CD4-positive, alpha-beta memory T cell (primary cell): ENCODE data around the gene MACIR. TPM values are rescaled to one million over a fixed set of nuclear protein-coding genes. Genes with fewer than 3 reads are reported as not detected.

Source experiments
- CTCF ChIA-PET: fragments of 350-600 bp; sonication (Branson Sonifier 250); formaldehyde crosslinking; loops from one replicate; lab custom pipeline; 2021; ENCODE audit warnings: inconsistent platforms; ENCODE audit not compliant: partially characterized antibody; lab: Charles Lee
- POLR2A ChIA-PET: fragments of 350-600 bp; sonication (Branson Sonifier 250); formaldehyde crosslinking; loops from one replicate; lab custom pipeline; 2021; ENCODE audit not compliant: partially characterized antibody; lab: Charles Lee
- DNase-seq, 5 donors: peaks; one replicate each; pipeline versions ENCODE4 v3.0.0 to v3.0.0-alpha.2; 2020 to 2022; ENCODE audit warnings: mixed read lengths in 1 of 5
- H3K27ac ChIP-seq: one replicate; pipeline ENCODE4 v1.7.0; 2013; ENCODE audit warnings: low read depth, low read length
- H3K27me3 ChIP-seq: 2 replicates; pipeline ENCODE4 v1.7.0; 2013; ENCODE audit warnings: mild to moderate bottlenecking, low read length, moderate library complexity; ENCODE audit not compliant: insufficient read depth
- H3K36me3 ChIP-seq: 2 replicates; pipeline ENCODE4 v1.7.0; 2013; ENCODE audit warnings: mild to moderate bottlenecking, low read length, moderate library complexity; ENCODE audit not compliant: insufficient read depth
- H3K4me1 ChIP-seq: 2 replicates; pipeline ENCODE4 v1.7.0; 2013; ENCODE audit warnings: mild to moderate bottlenecking, low read length, moderate library complexity; ENCODE audit not compliant: insufficient read depth
- H3K4me3 ChIP-seq, 2 donors: one replicate each; pipeline ENCODE4 v1.7.0; 2013; ENCODE audit warnings: low read length in 2 of 2, mild to moderate bottlenecking in 1 of 2
- H3K9me3 ChIP-seq, 2 donors: one replicate each; pipeline ENCODE4 v1.7.0; 2013; ENCODE audit warnings: low read length in 2 of 2, control low read depth in 1 of 2; ENCODE audit not compliant: control insufficient read depth in 1 of 2
- H3K27ac Mint-ChIP-seq, 7 donors: one replicate each; pipeline ENCODE4 v1.8.0; 2020 to 2021; ENCODE audit warnings: mixed read lengths in 7 of 7, mild to moderate bottlenecking in 6 of 7, inconsistent platforms in 3 of 7, moderate library complexity in 3 of 7
- H3K27me3 Mint-ChIP-seq, 2 donors: one replicate each; pipeline ENCODE4 v1.8.0; 2020 to 2021; ENCODE audit warnings: mixed read lengths in 2 of 2
- H3K36me3 Mint-ChIP-seq, 2 donors: one replicate each; pipeline ENCODE4 v1.8.0; 2020 to 2021; ENCODE audit warnings: mixed read lengths in 2 of 2, inconsistent platforms in 1 of 2, mild to moderate bottlenecking in 1 of 2
- H3K4me1 Mint-ChIP-seq, 4 donors: one replicate each; pipeline ENCODE4 v1.8.0; 2020 to 2021; ENCODE audit warnings: mixed read lengths in 4 of 4, mild to moderate bottlenecking in 1 of 4
- H3K4me3 Mint-ChIP-seq, 8 donors: one replicate each; pipeline ENCODE4 v1.8.0; 2020 to 2021; ENCODE audit warnings: mixed read lengths in 8 of 8, mild to moderate bottlenecking in 7 of 8, moderate library complexity in 6 of 8, inconsistent platforms in 3 of 8
- H3K9me3 Mint-ChIP-seq, 8 donors: one replicate each; pipeline ENCODE4 v1.8.0; 2020 to 2021; ENCODE audit warnings: mixed read lengths in 8 of 8, mild to moderate bottlenecking in 5 of 8, inconsistent platforms in 3 of 8, moderate library complexity in 1 of 8
- intact Hi-C: fragments of 100-400 bp; cut with micrococcal nuclease; formaldehyde crosslinking; loops from one replicate; pipeline ENCODE4 v1.15.1; 2023
- polyA plus RNA-seq, 2 donors: library from polyadenylated mRNA; unstranded; fragments of 300-500 nt; fragmentation: Illumina TruSeq; gene quantifications; one replicate each; pipeline ENCODE4 v1.2.3, GENCODE V29; 2021
- total RNA-seq, 2 experiments: library from RNA; stranded (reverse); gene quantifications; one replicate each; pipeline ENCODE4 v1.2.3, GENCODE V29; 2021

MACIR gene
- total and polyA plus RNA-seq, 4 experiments from 2014 or later, result 2.1 to 4.3 (median 3.2) TPM

DNA sequence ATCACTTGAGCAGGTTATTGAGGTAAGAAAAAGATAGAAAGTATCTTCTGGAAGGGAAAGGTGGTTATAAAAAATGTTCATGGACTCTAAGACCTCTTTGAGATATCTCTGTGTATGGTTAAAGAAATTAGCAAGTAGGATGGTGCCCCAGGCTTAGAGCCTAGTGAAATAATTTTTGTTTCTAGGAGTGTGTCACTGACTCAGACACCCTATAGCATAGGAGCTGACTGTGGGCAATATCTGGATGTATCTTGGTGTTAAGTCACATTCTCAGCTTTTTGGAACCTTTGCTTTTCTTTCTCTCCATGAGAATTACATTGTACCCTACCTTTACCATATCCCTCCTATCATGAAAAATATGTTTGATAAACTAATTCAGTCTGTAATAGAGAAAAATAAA lies 12.0 kb downstream of the MACIR start:
- no peaks in the 10 kb centered on the region for H3K9me3 Mint-ChIP-seq
- no peak for DNase-seq
- intact Hi-C loops, result no loop called here
- H3K4me1 Mint-ChIP-seq, result peaks cover 8 to 17% (median 14%) of the 10 kb centered on the region in 4 donors
- no peak overlapping the region for H3K27ac Mint-ChIP-seq
- H3K4me3 Mint-ChIP-seq, result no peak overlapping the region
- ChIA-PET CTCF (interaction anchor here (0.8 kb wide), 1 partner anchor 46 kb away, joined by 3 read pairs; no protein-coding TSS in a partner anchor), POLR2A (no interaction called here)
- Histone ChIP-seq H3K4me1 (no peaks in the 10 kb centered on the region), H3K27me3 (no peaks in the 10 kb centered on the region), H3K9me3 (no peaks in the 10 kb centered on the region), H3K4me3 (no peak overlapping the region), H3K27ac (no peak overlapping the region), H3K36me3 (no peaks in the 10 kb centered on the region)
- H3K27me3 Mint-ChIP-seq, result no peaks in the 10 kb centered on the region
- H3K36me3 Mint-ChIP-seq, result peaks cover 2 to 11% of the 10 kb centered on the region in 2 donors

DNA sequence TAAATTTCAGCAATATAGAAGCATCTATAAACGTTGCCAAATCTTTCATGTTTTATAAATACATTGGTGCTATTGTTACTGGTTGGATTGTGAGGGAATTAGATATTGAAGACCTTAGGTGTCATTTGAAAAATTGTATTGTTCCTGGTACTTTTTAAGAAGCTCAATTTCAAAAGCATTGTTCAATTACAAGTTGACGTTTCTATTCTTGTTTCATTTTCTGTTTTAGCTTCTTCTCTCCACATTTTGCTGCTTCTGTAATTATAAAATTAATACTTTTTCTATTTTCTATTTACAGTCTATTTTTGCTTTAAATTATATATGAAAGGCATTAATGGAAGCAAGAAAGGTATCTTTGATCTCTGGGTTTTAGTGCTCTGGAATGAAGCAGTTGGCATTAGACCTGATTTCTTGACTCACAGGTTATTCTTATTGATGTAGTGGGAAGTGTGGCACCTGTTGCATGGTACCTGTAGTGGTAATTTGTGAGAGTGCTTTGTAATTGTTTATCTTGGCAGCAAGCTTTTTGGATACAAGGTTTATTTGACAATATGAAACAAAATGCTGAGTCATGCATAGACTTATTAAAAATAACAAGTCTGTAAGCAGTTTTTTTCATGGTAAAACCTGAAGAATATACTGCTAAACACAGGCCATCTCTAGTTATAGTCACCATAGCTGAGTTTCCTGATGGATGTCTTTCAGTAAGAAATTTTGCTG lies 13.2 kb downstream of the MACIR start:
- Mint-ChIP-seq H3K9me3 (no peaks in the 10 kb centered on the region), H3K4me1 (peaks cover 8 to 17% (median 14%) of the 10 kb centered on the region in 4 donors), H3K4me3 (peak overlapping the region; percentile 9 to 69 (median 46)), H3K27ac (peak overlapping the region in 2 of 7 donors; percentile 25 to 29), H3K27me3 (no peaks in the 10 kb centered on the region), H3K36me3 (peaks cover 8 to 18% of the 10 kb centered on the region in 2 donors)
- intact Hi-C loops, result no loop called here
- no peak for DNase-seq
- H3K27ac ChIP-seq, result no peak overlapping the region
- no peak overlapping the region for H3K4me3 ChIP-seq
- ChIA-PET CTCF (interaction anchor here (0.6 kb wide), 1 partner anchor 8 kb away, joined by 3 read pairs; no protein-coding TSS in a partner anchor), POLR2A (no interaction called here)
- H3K36me3 ChIP-seq, result no peaks in the 10 kb centered on the region
- no peaks in the 10 kb centered on the region for H3K9me3 ChIP-seq
- H3K27me3 ChIP-seq, result no peaks in the 10 kb centered on the region
- no peaks in the 10 kb centered on the region for H3K4me1 ChIP-seq

- Mint-ChIP-seq H3K4me3 (no peak overlapping the region), H3K27ac (peak overlapping the region in 1 of 7 donors; percentile 6), H3K9me3 (no peaks in the 10 kb centered on the region), H3K27me3 (no peaks in the 10 kb centered on the region), H3K36me3 (peaks cover 10 to 18% of the 10 kb centered on the region in 2 donors), H3K4me1 (peaks cover 8 to 17% (median 14%) of the 10 kb centered on the region in 4 donors)
- CTCF ChIA-PET, result interaction anchor here (0.6 kb wide), 1 partner anchor 8 kb away, joined by 3 read pairs; no protein-coding TSS in a partner anchor
- Histone ChIP-seq H3K4me3 (no peak overlapping the region), H3K36me3 (no peaks in the 10 kb centered on the region), H3K27ac (no peak overlapping the region), H3K27me3 (no peaks in the 10 kb centered on the region), H3K4me1 (no peaks in the 10 kb centered on the region), H3K9me3 (no peaks in the 10 kb centered on the region)
- POLR2A ChIA-PET, result no interaction called here
- intact Hi-C loops, result no loop called here
- no peak for DNase-seq
Observed at GRCh38 chr5:103272377-103272776, 13.8 kb downstream of the MACIR start.

DNA sequence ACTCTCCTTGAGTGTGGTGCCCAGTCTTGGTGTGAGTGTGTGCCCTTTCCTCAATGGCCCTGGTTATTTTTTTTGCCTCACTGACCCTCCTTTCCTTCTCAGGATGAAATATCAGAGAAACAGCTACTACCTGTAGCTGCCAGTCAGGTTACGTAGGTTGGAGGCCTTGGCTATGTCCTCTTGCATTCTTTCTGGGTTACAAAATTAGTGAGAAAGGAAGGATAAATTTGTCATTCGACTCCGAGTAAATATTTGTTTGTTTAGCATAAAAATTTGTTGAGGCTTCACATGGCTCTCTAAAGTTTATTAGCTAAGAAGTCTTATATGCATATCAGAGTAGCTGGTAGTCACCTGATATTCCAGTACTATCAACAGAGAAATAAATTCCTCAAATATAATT lies 15.4 kb downstream of the MACIR start:
- no peak overlapping the region for H3K4me3 ChIP-seq
- no peak for DNase-seq
- Mint-ChIP-seq H3K9me3 (no peaks in the 10 kb centered on the region), H3K27ac (no peak overlapping the region), H3K36me3 (peaks cover 10 to 12% of the 10 kb centered on the region in 2 donors), H3K4me1 (peaks cover 8 to 17% (median 14%) of the 10 kb centered on the region in 4 donors), H3K4me3 (no peak overlapping the region), H3K27me3 (no peaks in the 10 kb centered on the region)
- ChIA-PET POLR2A (no interaction called here), CTCF (interaction anchor here (1.3 kb wide), 1 partner anchor 17 kb away, joined by 4 read pairs; no protein-coding TSS in a partner anchor)
- intact Hi-C loops, result no loop called here
- H3K27me3 ChIP-seq, result no peaks in the 10 kb centered on the region
- H3K4me1 ChIP-seq, result no peaks in the 10 kb centered on the region
- no peaks in the 10 kb centered on the region for H3K36me3 ChIP-seq
- H3K9me3 ChIP-seq, result no peaks in the 10 kb centered on the region
- H3K27ac ChIP-seq, result no peak overlapping the region

GRCh38 chr5:103275851-103276250 lies 17.3 kb downstream of the MACIR start:
- Mint-ChIP-seq H3K4me3 (no peak overlapping the region), H3K27ac (no peak overlapping the region), H3K27me3 (no peaks in the 10 kb centered on the region), H3K9me3 (no peaks in the 10 kb centered on the region), H3K4me1 (peaks cover 6 to 10% (median 7%) of the 10 kb centered on the region in 4 donors), H3K36me3 (peaks cover 10 to 12% of the 10 kb centered on the region in 2 donors)
- ChIA-PET POLR2A (interaction anchor here (0.6 to 0.9 kb wide), 2 partner anchors 17 to 334 kb away, joined by 3 to 4 read pairs; partner anchors contain the start of gene MACIR), CTCF (no interaction called here)
- Histone ChIP-seq H3K4me3 (no peak overlapping the region), H3K9me3 (no peaks in the 10 kb centered on the region), H3K27me3 (no peaks in the 10 kb centered on the region), H3K27ac (no peak overlapping the region), H3K36me3 (no peaks in the 10 kb centered on the region), H3K4me1 (no peaks in the 10 kb centered on the region)
- no peak for DNase-seq
- intact Hi-C loops, result no loop called here

DNA sequence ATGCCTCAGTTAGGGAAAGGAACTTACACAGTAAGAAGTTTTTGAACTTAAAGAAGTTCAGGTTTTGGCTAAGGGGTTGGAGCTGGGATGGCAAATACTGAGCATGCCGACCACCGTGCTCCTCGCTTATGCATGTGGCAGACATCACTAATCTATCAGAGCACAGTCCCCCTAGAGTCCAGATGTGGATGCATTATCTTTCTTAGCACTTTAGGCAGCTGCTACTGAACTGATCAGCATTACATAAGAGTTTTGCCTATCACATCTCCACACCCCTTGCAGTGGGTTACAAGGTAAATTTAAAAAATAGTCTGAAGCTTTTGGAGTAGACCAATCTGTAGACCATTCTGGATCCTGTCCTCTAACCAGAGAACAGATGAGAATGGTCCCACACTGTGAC lies 22.4 kb downstream of the MACIR start:
- no peaks in the 10 kb centered on the region for H3K4me1 ChIP-seq
- no peaks in the 10 kb centered on the region for H3K27me3 Mint-ChIP-seq
- H3K27me3 ChIP-seq, result no peaks in the 10 kb centered on the region
- ChIA-PET POLR2A (no interaction called here), CTCF (no interaction called here)
- DNase-seq, result no peak
- no peaks in the 10 kb centered on the region for H3K9me3 Mint-ChIP-seq
- no peak overlapping the region for H3K4me3 Mint-ChIP-seq
- no peaks in the 10 kb centered on the region for H3K36me3 ChIP-seq
- intact Hi-C loops, result no loop called here
- peaks cover 5 to 7% of the 10 kb centered on the region in 2 donors for H3K36me3 Mint-ChIP-seq
- no peak overlapping the region for H3K27ac Mint-ChIP-seq
- H3K9me3 ChIP-seq, result no peaks in the 10 kb centered on the region
- H3K4me3 ChIP-seq, result no peak overlapping the region
- H3K27ac ChIP-seq, result no peak overlapping the region
- H3K4me1 Mint-ChIP-seq, result no peaks in the 10 kb centered on the region

GRCh38 chr5:103283120-103283519 lies 24.6 kb downstream of the MACIR start:
- Mint-ChIP-seq H3K36me3 (no peaks in the 10 kb centered on the region), H3K9me3 (no peaks in the 10 kb centered on the region), H3K27ac (no peak overlapping the region), H3K27me3 (no peaks in the 10 kb centered on the region), H3K4me3 (no peak overlapping the region), H3K4me1 (no peaks in the 10 kb centered on the region)
- Histone ChIP-seq H3K36me3 (no peaks in the 10 kb centered on the region), H3K9me3 (no peaks in the 10 kb centered on the region), H3K27ac (no peak overlapping the region), H3K4me3 (no peak overlapping the region), H3K27me3 (no peaks in the 10 kb centered on the region), H3K4me1 (no peaks in the 10 kb centered on the region)
- ChIA-PET POLR2A (no interaction called here), CTCF (no interaction called here)
- DNase-seq, result no peak
- intact Hi-C loops, result no loop called here
